ENCODE data around the gene SELE.

SELE gene

GRCh38 chr1:169682071-169682470, 51.8 kb downstream of the SELE start:
- peak; percentile 71 for DNase-seq (ENCODE audit: low spot score)

- DNase-seq (ENCODE audit: low spot score) = no peak
Observed at GRCh38 chr1:169681140-169681539, 52.7 kb downstream of the SELE start.

GRCh38 chr1:169680377-169681019, 53.4 kb downstream of the SELE start:
- DNase-seq (ENCODE audit: low spot score) = no peak

- DNase-seq (ENCODE audit: low spot score) = no peak
Observed at GRCh38 chr1:169679692-169680091, 54.2 kb downstream of the SELE start.

GRCh38 chr1:169676001-169676400, 57.9 kb downstream of the SELE start:
- DNase-seq (ENCODE audit: low spot score) = no peak
